Middle frontal gyrus (tissue), 1 donor: ENCODE results near the gene MKLN1.

Experiments used
- DNase-seq: peaks from one replicate; pipeline ENCODE4 v3.0.0-alpha.2; 2015; ENCODE audit warnings: low spot score; ENCODE audit errors: extremely low spot score

The MKLN1 gene

GRCh38 chr7:131517218-131517923 is 189.7 kb downstream of the MKLN1 start:
- no peak for DNase-seq

- no peak for DNase-seq
Measured at GRCh38 chr7:131518626-131519025, 190.9 kb downstream of the MKLN1 start.

GRCh38 chr7:131521651-131522163 is 194.0 kb downstream of the MKLN1 start:
- no peak for DNase-seq

GRCh38 chr7:131522325-131522930 is 194.8 kb downstream of the MKLN1 start:
- DNase-seq: no peak

GRCh38 chr7:131524115-131524514 is 196.4 kb downstream of the MKLN1 start:
- no peak for DNase-seq

GRCh38 chr7:131524703-131525102 is 197.0 kb downstream of the MKLN1 start:
- no peak for DNase-seq

- no peak for DNase-seq
Measured at GRCh38 chr7:131525820-131526219, 198.1 kb downstream of the MKLN1 start.

GRCh38 chr7:131527456-131527855 is 199.8 kb downstream of the MKLN1 start:
- DNase-seq: no peak

GRCh38 chr7:131529179-131529578 is 201.5 kb downstream of the MKLN1 start:
- no peak for DNase-seq

- DNase-seq: no peak
Measured at GRCh38 chr7:131529617-131530016, 201.9 kb downstream of the MKLN1 start.

- DNase-seq: no peak
Measured at GRCh38 chr7:131530137-131530536, 202.5 kb downstream of the MKLN1 start.

GRCh38 chr7:131532570-131533091 is 205.0 kb downstream of the MKLN1 start:
- DNase-seq: no peak

GRCh38 chr7:131533151-131533559 is 205.5 kb downstream of the MKLN1 start:
- DNase-seq: no peak

GRCh38 chr7:131533566-131534561 is 206.2 kb downstream of the MKLN1 start:
- no peak for DNase-seq

GRCh38 chr7:131536361-131536849 is 208.7 kb downstream of the MKLN1 start:
- DNase-seq: no peak

GRCh38 chr7:131537571-131537978 is 209.9 kb downstream of the MKLN1 start:
- DNase-seq: no peak

GRCh38 chr7:131538071-131538812 is 210.6 kb downstream of the MKLN1 start:
- DNase-seq: no peak

- no peak for DNase-seq
Measured at GRCh38 chr7:131538813-131539179, 211.1 kb downstream of the MKLN1 start.

- no peak for DNase-seq
Measured at GRCh38 chr7:131540491-131541162, 213.0 kb downstream of the MKLN1 start.

GRCh38 chr7:131543298-131543697 is 215.6 kb downstream of the MKLN1 start:
- no peak for DNase-seq
